Keratinocyte (primary cell): ENCODE data around the gene OR4K14.

Source experiments
- CTCF ChIP-seq, 3 experiments: IDR thresholded peaks in 1 of 3; conservative IDR thresholded peaks in 1 of 3; optimal IDR thresholded peaks in 1 of 3; 2 replicates in 2 of 3; 3 replicates in 1 of 3; pipeline versions ENCODE3 to v1.5.1; 2011; ENCODE audit warnings: low read length in 3 of 3, mild to moderate bottlenecking in 3 of 3, moderate library complexity in 2 of 3, control low read depth in 1 of 3, inconsistent platforms in 1 of 3; ENCODE audit not compliant: insufficient read depth in 2 of 3; ENCODE audit errors: extremely low read depth in 1 of 3
- EZH2 ChIP-seq: IDR thresholded peaks from one replicate; pipeline ENCODE4 v1.6.1; 2012; ENCODE audit warnings: inconsistent platforms, mild to moderate bottlenecking, low read length, moderate library complexity

DNA sequence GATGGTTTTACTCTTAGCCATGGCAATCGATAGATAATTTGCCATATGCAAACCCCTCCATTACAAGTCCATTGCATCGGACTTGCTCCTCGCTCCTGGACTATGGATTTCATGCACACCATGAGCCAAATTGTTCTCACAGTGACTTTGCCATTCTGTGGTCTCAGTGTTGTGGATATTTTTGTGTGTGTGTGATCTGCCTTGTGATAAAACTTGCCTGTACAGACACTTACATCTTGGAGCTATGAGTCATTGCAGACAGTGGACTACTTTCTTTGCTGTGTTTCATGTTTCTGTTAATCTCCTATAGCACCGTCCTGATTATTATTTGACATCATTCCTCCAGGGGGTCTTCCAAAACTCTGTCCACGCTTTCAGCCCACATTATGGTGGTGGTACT lies 25.1 kb upstream of the OR4K14 start:
- TF ChIP-seq CTCF (optimal IDR thresholded peaks at IDR 0.05 in 1 of 3, IDR thresholded peaks at IDR 0.05 in 1 of 3, conservative IDR thresholded peaks at IDR 0.05 in 1 of 3; ENCODE audit: extremely low read depth in 1 of 3, insufficient read depth in 2 of 3, low read length in 3 of 3) (no peak), EZH2 (no peak)
